Measurements from ENCODE around the gene CNTN5.

- TF ChIP-seq EZH2 (IDR thresholded peaks at IDR 0.05) (no peak), POLR2AphosphoS5 (IDR thresholded peaks at IDR 0.05; ENCODE audit: borderline replicate concordance, low read depth, low read length) (no peak)
These were observed 1362.7 kb downstream of the CNTN5 start for GRCh38 chr11:100383357-100383865.
